HCT116 (cell line): ENCODE measurements around the gene HDHD5. TPM values are rescaled to one million over a fixed set of nuclear protein-coding genes. Genes with fewer than 3 reads are reported as not detected.

Experiments used
- ATAC-seq: fragments of 200-7000 bp; cut with Tn5 transposase; 2 replicates; pipeline ENCODE4 v1.9.1; 2020; ENCODE audit warnings: mild to moderate bottlenecking, moderate library complexity
- BruUV-seq: library from RNA; stranded (reverse); fragments of 400-500 nt; replicated peaks from 2 replicates; lab custom pipeline; 2021; lab: Mats Ljungman, UMichigan
- CTCF ChIA-PET: fragments of 300-600 bp; sonication (Branson Sonifier 250); formaldehyde crosslinking; loops from one replicate; lab custom pipeline; 2021; ENCODE audit warnings: antibody characterized with exemption; lab: Charles Lee
- POLR2A ChIA-PET: fragments of 300-600, 350-600 bp; sonication (Branson Sonifier 250); formaldehyde crosslinking; loops from one replicate; lab custom pipeline; 2021; ENCODE audit warnings: antibody characterized with exemption; lab: Charles Lee
- RAD21 ChIA-PET, 2 experiments: fragments of 300-600 bp; sonication (Branson Sonifier 250); formaldehyde crosslinking; loops; one replicate each; lab custom pipeline; 2023; ENCODE audit warnings: low total read pairs in 2 of 2; ENCODE audit not compliant: uncharacterized antibody in 2 of 2, unreplicated experiment in 2 of 2, low non-redundant PET in 1 of 2; lab: Charles Lee
- DNase-seq: peaks from one replicate; pipeline ENCODE4 v3.0.0-alpha.2; 2010; ENCODE audit warnings: low read depth, low spot score
- H2AFZ ChIP-seq: fragments of 200-600 bp; shearing (Covaris generic), sonication (generic); 2 replicates; pipeline ENCODE4 v1.6.1; 2017; ENCODE audit warnings: low read depth, mixed run types, mixed read lengths, antibody characterized with exemption, low read length; ENCODE audit not compliant: poor library complexity, severe bottlenecking
- H3K27ac ChIP-seq: 2 replicates; pipeline ENCODE4 v1.5.1; 2012; ENCODE audit warnings: low read depth, low read length
- H3K27me3 ChIP-seq: fragments of 200-600 bp; sonication (generic); 2 replicates; pipeline ENCODE4 v1.6.1; 2016; ENCODE audit warnings: mixed run types, low read length, mixed read lengths; ENCODE audit not compliant: insufficient read depth
- H3K36me3 ChIP-seq, 2 experiments: fragments of 200-500 bp in 1 of 2; fragments of 200-600 bp in 1 of 2; sonication (Bioruptor generic) in 1 of 2; sonication (generic) in 1 of 2; 2 replicates each; pipeline versions ENCODE4 v1.5.1 to v1.6.1; 2014 to 2016; ENCODE audit warnings: low read length in 2 of 2, inconsistent platforms in 1 of 2, mixed read lengths in 1 of 2, mixed run types in 1 of 2; ENCODE audit not compliant: insufficient read depth in 2 of 2, control insufficient read depth in 1 of 2
- H3K4me1 ChIP-seq, 2 experiments: fragments of 200-600 bp in 1 of 2; sonication (generic) in 1 of 2; 2 replicates each; pipeline versions ENCODE4 v1.5.1 to v1.6.1; 2012 to 2017; ENCODE audit warnings: low read length in 2 of 2, inconsistent platforms in 1 of 2, mild to moderate bottlenecking in 1 of 2, mixed read lengths in 1 of 2, mixed run types in 1 of 2, moderate library complexity in 1 of 2; ENCODE audit not compliant: insufficient read depth in 2 of 2, control insufficient read depth in 1 of 2
- H3K4me2 ChIP-seq: fragments of 200-600 bp; sonication (generic); 2 replicates; pipeline ENCODE4 v1.6.1; 2017; ENCODE audit warnings: mixed run types, low read length, mixed read lengths
- H3K4me3 ChIP-seq, 2 experiments: fragments of 200-600 bp in 1 of 2; sonication (generic) in 1 of 2; replicated peaks in 1 of 2; 2 replicates each; pipeline ENCODE4 v1.5.1; 2011 to 2016; ENCODE audit warnings: low read length in 2 of 2, control low read depth in 1 of 2, low read depth in 1 of 2, mild to moderate bottlenecking in 1 of 2, mixed read lengths in 1 of 2, mixed run types in 1 of 2
- H3K79me2 ChIP-seq: fragments of 200-600 bp; sonication (generic); 2 replicates; pipeline ENCODE4 v1.6.1; 2017; ENCODE audit warnings: mild to moderate bottlenecking, mixed run types, low read length, moderate library complexity, mixed read lengths; ENCODE audit not compliant: insufficient read depth
- H3K9ac ChIP-seq: fragments of 200-600 bp; sonication (generic); 2 replicates; pipeline ENCODE4 v1.6.1; 2016; ENCODE audit warnings: low read length, mixed read lengths
- H3K9me2 ChIP-seq: fragments of 200-600 bp; sonication (generic), shearing (Covaris generic); 2 replicates; pipeline ENCODE4 v1.6.1; 2017; ENCODE audit warnings: mixed run types, mild to moderate bottlenecking, moderate library complexity; ENCODE audit not compliant: insufficient read depth
- H3K9me3 ChIP-seq, 2 experiments: fragments of 200-500 bp in 1 of 2; fragments of 200-600 bp in 1 of 2; sonication (Bioruptor generic) in 1 of 2; sonication (generic) in 1 of 2; 2 replicates each; pipeline ENCODE4 v1.6.1; 2014 to 2017; ENCODE audit warnings: low read length in 2 of 2, mixed read lengths in 2 of 2, inconsistent platforms in 1 of 2, low read depth in 1 of 2, mild to moderate bottlenecking in 1 of 2, mixed run types in 1 of 2, moderate library complexity in 1 of 2; ENCODE audit not compliant: control insufficient read depth in 1 of 2, insufficient read depth in 1 of 2
- H4K20me1 ChIP-seq: fragments of 200-600 bp; sonication (generic), shearing (Covaris generic); 2 replicates; pipeline ENCODE4 v1.6.1; 2017; ENCODE audit warnings: mixed run types, mild to moderate bottlenecking, moderate library complexity; ENCODE audit not compliant: insufficient read depth
- CBX3 ChIP-seq: IDR thresholded peaks from 2 replicates; pipeline ENCODE4 v1.6.1; 2012; ENCODE audit warnings: low read depth
- CEBPB ChIP-seq: IDR thresholded peaks from 2 replicates; pipeline ENCODE4 v1.6.1; 2012; ENCODE audit warnings: low read depth
- EGR1 ChIP-seq: IDR thresholded peaks from 2 replicates; pipeline ENCODE4 v1.6.1; 2012; ENCODE audit warnings: low read depth
- FOSL1 ChIP-seq: IDR thresholded peaks from 2 replicates; pipeline ENCODE4 v1.6.1; 2012; ENCODE audit warnings: low read depth
- POLR2AphosphoS5 ChIP-seq: IDR thresholded peaks from 2 replicates; pipeline ENCODE4 v1.6.1; 2011; ENCODE audit warnings: mild to moderate bottlenecking, low read depth, low read length, moderate library complexity
- RAD21 ChIP-seq: IDR thresholded peaks from 2 replicates; pipeline ENCODE4 v1.6.1; 2012; ENCODE audit warnings: low read depth, mild to moderate bottlenecking
- SP1 ChIP-seq: IDR thresholded peaks from 2 replicates; pipeline ENCODE4 v1.6.1; 2012; ENCODE audit warnings: low read depth
- SRF ChIP-seq: IDR thresholded peaks from 2 replicates; pipeline ENCODE4 v1.6.1; 2012; ENCODE audit warnings: low read depth
- YY1 ChIP-seq: IDR thresholded peaks from 2 replicates; pipeline ENCODE4 v1.6.1; 2011; ENCODE audit warnings: low read length, low read depth, moderate library complexity, mild to moderate bottlenecking; ENCODE audit not compliant: insufficient replicate concordance; ENCODE audit errors: extremely low read depth
- ZNF274 ChIP-seq: fragments of 200-500 bp; sonication (Bioruptor generic); IDR thresholded peaks from 2 replicates; pipeline ENCODE4 v1.6.1; 2014; ENCODE audit warnings: mild to moderate bottlenecking, low read depth, low read length, inconsistent platforms
- intact Hi-C: fragments of 100-400 bp; cut with micrococcal nuclease; formaldehyde crosslinking; loops from 2 replicates; pipeline ENCODE4 v1.10.0; 2022
- total RNA-seq: library from RNA; stranded (reverse); gene quantifications from one replicate; pipeline ENCODE4 v1.2.1, GENCODE V29; 2021; ENCODE audit not compliant: unreplicated experiment
- TF ChIP-seq, protein P1 (sequence below): IDR thresholded peaks from 2 replicates; pipeline ENCODE4 v1.6.1; 2012
- TF ChIP-seq, protein P2 (sequence below): IDR thresholded peaks from 2 replicates; pipeline ENCODE4 v1.6.1; 2012

The HDHD5 gene
- total RNA-seq, 1 experiment from 2014 or later: 70.1 TPM

DNA sequence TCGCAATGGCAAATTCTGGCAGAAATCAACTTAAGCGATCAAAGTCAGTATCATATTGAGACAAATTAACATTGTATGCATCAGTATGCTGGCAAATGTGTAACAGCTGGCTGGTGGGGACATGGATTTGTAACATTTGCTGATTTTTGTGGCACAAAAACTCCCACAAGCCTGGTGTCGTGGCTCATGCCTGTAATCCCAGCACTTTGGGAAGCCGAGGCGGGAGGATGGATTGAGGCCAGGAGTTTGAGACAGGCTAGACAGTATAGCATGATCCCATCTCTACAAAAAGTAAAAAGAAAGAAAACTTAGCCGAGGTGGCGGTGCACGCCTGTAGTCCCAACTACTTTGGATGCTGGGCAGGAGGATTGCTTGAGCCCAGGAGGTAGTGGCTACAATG lies 17.6 kb upstream of the HDHD5 start:
- ChIA-PET POLR2A (no interaction called here), RAD21 (no interaction called here), CTCF (interaction anchor here (1.0 kb wide), 1 partner anchor 102 kb away, joined by 3 read pairs; no protein-coding TSS in a partner anchor)
- no peaks in the 10 kb centered on the region for H3K79me2 ChIP-seq
- no peaks in the 10 kb centered on the region for H3K36me3 ChIP-seq
- ATAC-seq (no peak), DNase-seq (no peak)
- BruUV-seq: no TSS peak
- H3K4me3 ChIP-seq: no peak overlapping the region
- H3K4me1 ChIP-seq: peaks cover 6 to 10% of the 10 kb centered on the region in 2 experiments
- no peak overlapping the region for H3K4me2 ChIP-seq
- H3K27ac ChIP-seq: no peak overlapping the region
- no peak overlapping the region for H3K9ac ChIP-seq
- no peak for TF ChIP-seq YY1
- no peak for TF ChIP-seq ZNF274
- TF ChIP-seq SRF: no peak
- TF ChIP-seq, protein P1, sequence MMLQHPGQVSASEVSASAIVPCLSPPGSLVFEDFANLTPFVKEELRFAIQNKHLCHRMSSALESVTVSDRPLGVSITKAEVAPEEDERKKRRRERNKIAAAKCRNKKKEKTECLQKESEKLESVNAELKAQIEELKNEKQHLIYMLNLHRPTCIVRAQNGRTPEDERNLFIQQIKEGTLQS: no peak
- TF ChIP-seq FOSL1: no peak
- TF ChIP-seq RAD21: no peak
- TF ChIP-seq, protein P2, sequence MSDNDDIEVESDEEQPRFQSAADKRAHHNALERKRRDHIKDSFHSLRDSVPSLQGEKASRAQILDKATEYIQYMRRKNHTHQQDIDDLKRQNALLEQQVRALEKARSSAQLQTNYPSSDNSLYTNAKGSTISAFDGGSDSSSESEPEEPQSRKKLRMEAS: no peak
- no peak for TF ChIP-seq CEBPB
- TF ChIP-seq POLR2AphosphoS5: no peak
- TF ChIP-seq CBX3: no peak
- TF ChIP-seq SP1: no peak
- no peak for TF ChIP-seq EGR1
- no peaks in the 10 kb centered on the region for H3K9me3 ChIP-seq
- no peaks in the 10 kb centered on the region for H4K20me1 ChIP-seq
- no peaks in the 10 kb centered on the region for H3K9me2 ChIP-seq
- no peak overlapping the region for H2AFZ ChIP-seq
- H3K27me3 ChIP-seq: no peaks in the 10 kb centered on the region
- intact Hi-C loops: no loop called here
